Astrocyte of the spinal cord (primary cell): ENCODE measurements around the gene SPATA7.

ENCODE experiments used
- DNase-seq: peaks from one replicate; pipeline ENCODE4 v3.0.0; 2011; ENCODE audit warnings: low read depth, low spot score
- H3K4me3 ChIP-seq: 2 replicates; pipeline ENCODE4 v1.5.1; 2011; ENCODE audit warnings: low read depth, mild to moderate bottlenecking, low read length, moderate library complexity
- CTCF ChIP-seq: IDR thresholded peaks from 2 replicates; pipeline ENCODE4 v1.5.1; 2012; ENCODE audit warnings: low read depth, mild to moderate bottlenecking, low read length, inconsistent platforms
- in situ Hi-C: cut with HindIII; loops from 2 replicates; pipeline ENCODE4 v1.10.0; 2017; ENCODE audit warnings: low sequenced_read_pairs

SPATA7 gene

GRCh38 chr14:88477513-88478250 is 92.2 kb downstream of the SPATA7 start:
- no peak for TF ChIP-seq CTCF
- no peak overlapping the region for H3K4me3 ChIP-seq
- no peak for DNase-seq
- in situ Hi-C loops, result no loop called here

DNA sequence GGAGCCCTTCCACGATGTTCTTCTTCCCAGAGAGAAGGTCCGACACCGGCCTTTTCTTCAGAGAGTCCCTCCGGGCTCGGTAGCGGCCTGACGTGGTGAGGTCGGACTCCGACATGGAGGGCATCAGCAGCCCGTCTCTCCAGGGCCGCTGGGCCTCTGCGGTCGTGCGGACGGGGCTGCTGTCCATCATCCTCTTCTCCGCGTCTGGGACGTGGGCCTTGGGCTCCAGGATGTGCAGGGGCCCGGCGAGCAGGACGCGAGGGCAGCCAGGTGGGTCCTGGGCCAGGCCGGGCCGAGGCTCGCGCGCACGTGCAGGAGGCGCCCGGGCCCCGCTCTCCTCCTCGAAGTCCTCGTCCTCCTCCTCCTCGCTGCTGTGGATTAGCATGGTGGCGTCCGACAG is 93.5 kb downstream of the SPATA7 start:
- in situ Hi-C loops, result no loop called here
- no peak for DNase-seq
- H3K4me3 ChIP-seq, result no peak overlapping the region
- TF ChIP-seq CTCF, result no peak

DNA sequence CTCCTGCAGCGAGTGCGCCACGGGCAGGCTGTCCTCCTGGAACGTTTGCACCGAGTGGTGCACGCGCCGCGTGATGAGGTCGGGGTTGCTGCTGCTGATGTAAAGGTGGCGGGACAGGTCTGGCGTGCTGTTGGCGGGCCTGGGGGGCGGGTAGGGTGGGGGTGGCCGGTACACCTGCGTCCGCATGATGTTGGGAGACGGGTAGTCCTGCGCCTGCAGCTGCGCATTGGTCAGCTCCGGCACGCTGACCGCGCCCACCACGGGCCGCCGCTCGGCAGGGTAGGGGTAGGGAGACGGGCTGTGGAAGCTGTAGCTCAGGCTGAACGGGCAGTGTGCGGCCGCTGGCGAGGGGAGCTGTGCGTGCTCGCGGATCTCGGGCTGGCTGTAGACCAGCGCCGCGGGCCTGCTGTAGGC is 94.1 kb downstream of the SPATA7 start:
- in situ Hi-C loops, result no loop called here
- DNase-seq, result no peak
- H3K4me3 ChIP-seq, result no peak overlapping the region
- no peak for TF ChIP-seq CTCF

DNA sequence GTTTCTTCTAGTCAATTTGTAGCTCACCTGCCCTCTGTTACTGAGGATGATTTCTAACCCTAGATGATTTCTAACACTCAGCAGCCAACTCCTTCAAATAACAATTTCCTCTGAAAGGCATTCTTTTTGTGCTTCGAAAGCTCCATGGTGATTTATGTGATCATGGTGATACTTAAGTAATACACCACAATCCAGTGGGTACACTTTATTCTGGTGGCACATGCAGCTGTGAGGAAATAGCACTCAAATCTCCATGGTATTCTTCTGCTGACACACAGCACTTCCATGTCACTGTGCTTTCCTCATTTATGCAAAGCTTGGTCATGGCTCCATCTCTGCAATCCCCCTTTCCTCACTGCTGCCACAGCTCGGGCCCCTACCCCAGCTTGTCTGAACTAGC is 95.6 kb downstream of the SPATA7 start:
- no peak overlapping the region for H3K4me3 ChIP-seq
- in situ Hi-C loops, result no loop called here
- TF ChIP-seq CTCF, result no peak
- no peak for DNase-seq

DNA sequence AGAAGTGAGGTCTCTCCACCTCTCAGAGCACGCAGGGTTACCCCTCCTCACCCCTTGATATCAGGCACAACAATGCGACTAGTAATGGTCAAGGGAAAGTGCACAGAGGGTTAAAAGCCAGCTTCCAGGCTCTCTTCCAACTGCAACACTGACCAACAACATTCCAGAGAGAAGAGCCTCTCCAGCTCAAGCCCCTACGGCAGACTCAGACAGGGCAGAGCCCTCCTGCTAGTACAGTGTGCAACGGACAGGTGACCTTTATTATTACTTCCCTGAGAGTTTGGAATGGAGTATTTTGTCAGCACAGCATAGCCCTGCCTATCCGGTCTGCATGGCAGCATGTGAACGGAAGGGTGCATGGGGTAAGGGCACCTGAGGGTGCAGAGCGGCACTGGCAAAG is 96.3 kb downstream of the SPATA7 start:
- in situ Hi-C loops, result no loop called here
- no peak for TF ChIP-seq CTCF
- H3K4me3 ChIP-seq, result no peak overlapping the region
- no peak for DNase-seq

GRCh38 chr14:88482524-88482923 is 97.1 kb downstream of the SPATA7 start:
- DNase-seq, result no peak
- TF ChIP-seq CTCF, result no peak
- in situ Hi-C loops, result no loop called here
- H3K4me3 ChIP-seq, result no peak overlapping the region
